HG02610 (cell line): ENCODE results near the gene HES5.

Experiments
- ATAC-seq: cut with Tn5 transposase; IDR thresholded peaks from one replicate; pipeline ENCODE4 v1.9.1; 2021; ENCODE audit warnings: mild to moderate bottlenecking, moderate library complexity; ENCODE audit not compliant: unreplicated experiment

HES5 gene

DNA sequence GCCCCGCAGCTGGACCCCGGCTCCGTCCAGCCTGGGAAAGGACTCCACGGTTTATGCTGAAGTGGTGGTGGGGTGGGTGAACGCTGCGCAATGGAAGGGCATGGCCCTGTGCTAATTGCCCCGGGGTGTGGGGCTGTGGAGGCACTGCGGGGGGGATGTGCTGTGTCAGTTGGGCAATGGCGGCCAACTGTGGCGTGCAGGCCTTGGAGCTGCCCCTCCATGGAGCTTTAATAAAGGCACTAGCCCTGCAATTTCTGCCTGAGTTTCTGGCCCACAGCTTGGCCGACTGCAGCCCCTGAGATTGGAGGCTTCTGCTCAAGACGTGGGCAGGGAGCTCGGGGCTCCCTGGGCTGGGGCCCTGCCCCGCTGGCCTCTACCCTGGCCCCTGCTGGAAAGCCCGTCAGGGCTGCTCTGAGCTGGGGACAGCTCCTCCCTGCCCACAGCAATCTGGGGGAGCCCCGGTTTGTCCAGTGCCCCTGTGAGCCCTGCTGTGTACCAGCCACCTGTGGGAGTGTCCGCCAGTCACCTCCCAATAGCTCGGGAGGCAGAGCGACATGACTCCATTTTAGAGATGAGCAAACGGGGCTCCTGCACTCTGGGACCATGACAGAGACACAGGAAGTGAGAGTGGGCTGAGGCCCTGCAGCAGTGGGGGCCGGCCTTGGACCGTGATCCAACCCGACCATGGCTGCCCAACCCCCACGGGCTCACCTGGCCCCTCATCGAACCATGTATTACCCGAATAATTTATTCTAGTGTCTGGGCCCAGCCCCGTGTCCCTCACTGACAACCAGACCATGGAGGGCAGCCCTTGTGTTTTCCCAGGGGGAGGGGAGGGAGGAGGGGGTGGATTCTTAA, 17.4 kb upstream of the HES5 start:
- ATAC-seq = peak; percentile 0

DNA sequence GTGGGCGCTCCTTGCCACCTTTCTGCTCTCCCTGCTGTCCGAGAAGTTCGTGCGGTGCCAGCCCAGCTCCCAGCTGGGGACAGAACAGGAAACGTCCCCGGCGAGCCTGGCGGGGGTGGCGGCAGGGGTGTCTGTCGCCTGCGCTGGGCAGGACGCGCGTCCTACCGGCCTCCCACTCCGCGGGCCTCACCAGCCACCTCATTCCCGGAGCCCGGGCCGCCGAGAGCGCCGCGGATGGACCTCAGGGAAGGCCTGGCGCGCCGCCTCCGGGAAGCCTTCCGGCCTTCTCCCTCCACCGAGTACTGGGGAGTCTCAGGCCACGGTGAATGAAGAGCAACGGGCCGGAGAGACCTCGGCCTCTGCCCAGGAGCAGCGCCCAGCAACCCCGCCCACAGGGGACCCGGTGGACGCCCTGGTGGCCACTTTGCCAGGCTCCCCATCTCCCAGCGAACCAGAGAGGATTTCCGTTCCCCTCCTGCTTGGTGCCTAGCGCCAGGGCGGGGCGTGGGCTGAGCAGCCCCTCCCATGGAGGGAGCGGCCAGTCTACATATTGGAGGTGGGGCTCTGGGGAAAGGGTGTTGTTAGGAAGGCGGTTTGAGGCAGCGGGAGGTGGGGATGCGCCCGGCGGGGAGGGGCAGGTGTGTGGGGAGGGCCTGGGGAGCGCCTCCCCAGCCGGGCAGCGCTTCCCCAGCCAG, 16.6 kb upstream of the HES5 start:
- peak; percentile 25 for ATAC-seq

DNA sequence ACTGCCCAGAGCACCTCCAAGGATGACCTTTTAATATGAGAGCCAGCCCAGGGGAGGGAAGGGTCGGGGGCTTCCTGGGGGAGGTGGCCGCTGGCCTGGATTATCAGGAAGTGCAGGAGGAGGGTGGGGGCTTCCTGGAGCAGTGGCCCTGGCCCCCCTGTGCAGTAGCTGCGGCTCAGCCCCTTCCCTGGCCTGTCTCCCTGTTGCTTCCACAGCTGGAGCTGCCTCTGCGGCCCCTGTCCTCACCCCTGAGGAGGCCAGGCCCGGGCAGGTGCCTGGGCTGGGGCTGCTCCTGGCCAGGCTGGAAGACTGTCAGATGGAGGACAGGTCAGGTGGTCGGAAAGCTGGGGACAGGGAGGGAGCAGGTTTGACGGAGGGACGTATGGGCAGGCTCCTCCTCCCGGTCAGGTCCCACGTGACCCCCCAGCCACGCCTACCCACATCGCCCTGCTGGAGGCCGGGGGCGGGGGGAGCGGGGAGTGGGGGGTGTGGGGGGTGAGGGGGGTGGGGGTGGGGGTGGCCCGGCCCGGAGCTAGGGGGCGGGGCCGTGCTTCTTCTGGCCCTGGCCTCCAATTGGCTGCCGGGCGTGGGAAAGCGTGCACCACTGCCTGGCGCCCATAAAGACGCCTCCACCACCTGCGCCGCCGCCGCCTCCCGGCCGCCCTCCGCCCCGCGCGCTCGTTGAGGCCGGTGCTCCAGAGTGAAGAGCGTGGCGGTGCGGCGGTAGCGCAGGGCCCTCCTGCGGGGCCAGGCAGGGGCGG, 15.9 kb upstream of the HES5 start:
- peak; percentile 24 for ATAC-seq

DNA sequence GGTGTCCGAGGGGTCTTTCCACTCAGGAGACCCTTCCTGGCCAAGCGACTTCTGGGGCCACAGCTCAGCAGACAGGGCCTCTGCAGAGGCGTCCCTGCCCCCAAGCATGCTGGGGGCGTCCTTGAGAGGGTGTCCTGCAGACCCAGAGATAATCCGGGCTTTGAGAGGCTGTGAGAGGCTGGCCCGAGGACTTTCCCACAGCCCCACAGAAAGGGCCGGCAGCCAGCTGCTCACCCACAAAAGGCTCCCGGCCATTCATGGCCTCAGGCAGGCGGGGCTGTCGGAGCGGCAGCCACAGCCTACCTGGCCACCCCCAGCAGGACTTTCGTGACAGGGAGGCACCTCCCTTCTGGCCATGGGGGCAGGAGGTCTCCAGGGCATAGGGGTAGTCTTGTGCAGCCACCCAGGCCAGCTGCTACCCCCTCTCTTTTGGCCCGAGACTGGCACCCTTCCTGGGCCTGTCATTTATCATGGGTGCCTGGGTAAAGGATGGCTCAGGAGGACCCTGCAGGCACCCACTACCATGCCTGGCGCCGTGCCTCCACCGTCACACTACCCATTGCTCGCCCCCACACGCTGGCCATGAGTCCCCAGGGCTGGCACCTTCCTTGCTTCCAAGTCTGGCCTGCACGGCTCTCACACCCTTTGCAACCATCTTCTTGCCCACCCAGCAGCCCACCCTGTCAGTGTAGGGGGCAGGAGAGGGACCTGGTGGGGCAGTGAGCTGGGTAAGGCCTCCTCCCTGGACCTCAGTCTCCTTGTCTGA, 15.0 kb upstream of the HES5 start:
- no peak for ATAC-seq

DNA sequence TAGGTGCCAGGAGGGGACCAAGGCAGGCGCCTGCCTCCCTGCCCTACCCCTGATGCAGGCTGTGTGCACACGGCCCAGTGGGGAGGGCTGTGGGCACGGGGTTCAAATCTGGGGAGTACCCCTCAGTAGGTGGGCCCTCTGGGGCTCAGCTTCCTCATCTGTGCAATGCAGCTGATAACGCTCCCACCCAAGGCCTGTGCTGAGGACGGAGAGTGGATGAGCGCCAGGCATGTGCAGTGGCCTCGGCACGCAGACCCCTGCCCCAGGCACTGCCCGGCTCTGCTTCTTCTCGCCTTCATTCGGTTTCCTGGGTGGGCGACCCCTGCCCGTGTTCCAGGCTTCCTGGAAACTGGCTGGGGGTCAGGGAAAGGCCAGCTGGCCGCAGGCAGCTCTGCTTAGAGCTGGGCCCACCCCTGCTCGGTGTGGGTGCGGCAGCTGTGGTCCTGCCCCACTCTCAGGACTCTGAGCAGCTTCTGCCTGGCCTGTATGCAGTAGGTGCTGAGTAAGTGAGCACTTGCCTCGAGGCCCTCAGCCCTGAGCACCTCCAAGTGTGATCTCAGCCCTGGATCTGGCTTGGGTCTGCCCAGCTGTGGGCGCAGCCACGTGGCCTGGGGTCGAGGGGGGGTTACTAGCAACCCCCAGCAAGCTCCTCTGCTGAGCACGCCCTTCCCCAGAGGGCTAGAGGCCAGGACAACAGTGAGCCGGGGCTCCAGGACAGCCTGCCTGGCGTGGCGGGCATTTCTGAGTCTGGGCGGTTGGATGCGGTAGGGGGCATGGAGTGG, 14.2 kb upstream of the HES5 start:
- no peak for ATAC-seq

DNA sequence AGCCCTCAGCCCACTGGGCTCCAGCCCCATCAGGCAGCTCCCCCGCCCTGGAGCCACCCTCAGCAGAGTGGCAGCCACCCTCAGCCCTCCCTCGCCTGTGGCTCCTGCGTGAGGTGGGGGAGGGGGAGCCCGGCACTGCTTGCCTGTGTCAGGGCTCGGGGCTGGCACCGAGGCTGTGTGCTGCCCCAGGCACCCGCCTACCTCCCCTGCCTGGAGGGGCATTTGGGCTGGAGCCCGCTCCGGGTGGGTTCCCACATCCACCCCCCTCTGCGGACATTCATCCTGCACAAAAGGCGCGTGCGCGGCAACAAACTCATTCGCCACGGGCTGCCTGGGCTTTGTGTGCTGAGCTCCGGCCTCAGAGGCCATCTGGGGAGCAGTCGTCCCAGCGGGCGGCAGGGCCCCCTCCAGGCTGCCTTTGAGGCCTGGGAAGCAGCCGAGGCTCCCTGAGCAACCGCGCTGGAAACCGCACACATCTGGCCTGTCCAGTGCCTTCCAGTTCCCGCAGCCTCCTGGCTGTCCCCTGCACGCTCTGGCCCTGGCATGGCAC, 13.6 kb upstream of the HES5 start:
- no peak for ATAC-seq

DNA sequence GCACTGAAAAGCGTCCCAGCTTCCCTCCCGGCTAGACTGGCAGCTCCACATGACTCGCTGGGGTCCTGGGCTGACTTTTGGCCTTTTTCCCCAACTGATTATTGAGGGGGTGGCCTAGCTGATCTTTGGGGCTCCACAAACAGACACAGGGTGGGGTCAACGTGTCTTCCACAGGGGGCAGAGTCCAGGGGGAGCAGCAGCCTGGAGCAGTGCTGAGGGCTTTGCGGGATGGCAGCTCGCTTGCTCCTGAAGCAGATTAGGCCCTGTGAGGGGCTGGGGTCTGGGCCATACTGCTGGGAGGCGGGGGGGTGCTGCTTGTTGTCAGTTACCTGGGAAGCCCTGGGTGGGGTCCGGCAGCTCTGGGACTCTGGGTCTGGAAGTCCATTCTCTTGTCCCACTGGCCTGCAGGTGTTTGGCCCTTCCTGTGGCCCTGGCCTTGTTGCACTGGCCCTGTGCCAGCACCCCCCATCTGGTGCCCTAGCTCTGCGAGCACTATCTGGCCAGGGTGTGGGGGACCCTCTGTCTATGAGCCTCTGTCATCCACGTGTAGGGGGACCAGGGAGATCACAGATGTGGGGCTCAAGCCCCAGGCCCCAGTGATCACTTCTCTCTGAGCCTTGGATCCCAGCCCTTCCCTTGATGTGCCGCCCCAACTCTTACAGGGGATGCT, 12.3 kb upstream of the HES5 start:
- no peak for ATAC-seq

DNA sequence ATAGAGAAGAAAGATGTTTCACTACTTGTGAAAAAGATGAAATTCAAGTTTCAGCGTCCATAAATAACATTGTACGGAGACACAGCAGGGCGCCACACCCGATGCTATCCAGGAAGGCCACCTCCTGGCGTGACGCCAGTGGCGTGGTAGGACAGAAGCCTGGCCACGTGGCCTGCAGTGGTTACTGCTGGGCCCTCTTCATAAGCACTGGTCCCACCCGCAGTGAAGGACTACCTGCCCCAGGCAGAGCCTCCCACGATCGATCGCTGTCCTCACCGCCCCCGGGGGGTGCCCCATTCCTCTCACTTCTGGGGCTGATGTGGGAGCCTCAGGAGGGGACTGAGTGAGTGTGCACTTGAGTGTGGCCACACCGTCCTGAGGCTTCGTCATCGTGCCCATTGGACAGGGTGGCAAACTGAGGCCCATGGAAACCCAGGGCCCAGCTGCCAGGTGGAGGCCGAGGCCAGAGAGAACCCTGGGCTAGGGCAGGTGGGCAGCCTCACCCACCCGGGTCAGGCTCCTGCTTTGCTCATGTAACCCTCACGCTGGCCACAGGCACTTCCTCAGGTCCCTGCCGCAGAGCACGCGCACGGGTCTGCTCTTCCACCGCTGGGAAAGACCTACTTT, 11.7 kb upstream of the HES5 start:
- no peak for ATAC-seq

DNA sequence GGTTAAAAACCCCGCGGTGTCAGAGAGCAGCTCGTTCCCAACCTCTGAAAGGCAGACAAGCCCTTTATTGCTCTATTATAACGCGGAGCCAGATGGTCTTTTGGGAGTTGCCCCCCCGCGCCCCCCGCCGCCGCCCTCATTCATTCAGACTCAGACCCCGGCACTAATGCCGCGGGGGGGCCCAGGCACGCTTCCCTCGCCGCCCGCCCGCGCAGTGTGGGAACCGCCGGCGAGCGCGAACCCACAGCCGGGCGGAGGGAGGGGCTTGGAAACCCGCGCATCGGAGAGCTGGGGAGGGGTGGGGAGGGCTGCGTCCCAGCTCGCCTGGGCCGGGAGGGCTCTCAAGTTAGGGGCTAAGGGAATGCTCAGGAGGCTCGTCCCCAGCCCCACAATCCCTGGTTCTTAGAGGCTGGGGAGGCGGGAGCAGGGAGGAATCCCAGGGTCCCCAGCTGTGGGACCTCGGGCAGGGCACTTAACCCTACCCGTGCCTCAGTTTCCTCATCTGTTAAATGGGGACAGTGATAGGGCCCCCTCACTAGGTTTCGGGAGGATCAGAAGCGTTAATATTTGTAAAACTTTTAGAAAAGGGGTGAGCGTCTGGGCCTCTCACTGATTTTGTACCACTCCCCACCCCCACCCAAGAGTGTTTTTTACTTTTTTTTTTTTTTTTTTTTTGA, 10.9 kb upstream of the HES5 start:
- ATAC-seq = no peak

DNA sequence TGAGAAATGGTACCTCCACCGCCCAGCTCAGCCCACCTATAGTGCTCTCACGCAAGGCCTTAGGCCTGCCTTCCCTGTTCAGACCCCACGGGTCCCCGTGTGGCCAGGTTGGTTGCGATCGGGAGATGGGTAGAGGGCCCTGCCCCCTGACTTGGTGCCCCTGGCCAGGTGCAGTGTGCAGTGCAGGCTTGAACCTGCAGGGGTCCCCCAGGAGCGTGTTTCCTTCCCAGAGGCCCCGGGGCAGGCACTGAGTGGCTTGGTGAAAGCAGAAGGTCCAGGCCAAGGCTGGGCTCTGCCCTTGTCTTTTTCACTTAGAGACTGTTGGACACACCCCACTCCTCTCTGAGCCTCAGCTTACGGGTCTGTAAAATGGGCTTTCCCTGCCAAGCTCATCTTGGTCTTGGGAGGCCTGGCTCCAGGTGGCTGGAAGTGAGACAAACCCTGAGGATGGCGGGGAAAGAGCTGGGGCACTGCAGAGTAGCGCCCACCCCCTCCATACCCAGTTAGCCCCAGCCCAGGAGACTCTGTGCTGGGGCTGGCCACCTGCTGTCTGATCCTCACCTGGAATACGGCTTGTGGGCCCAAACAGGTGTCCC, 9.3 kb upstream of the HES5 start:
- ATAC-seq = no peak

DNA sequence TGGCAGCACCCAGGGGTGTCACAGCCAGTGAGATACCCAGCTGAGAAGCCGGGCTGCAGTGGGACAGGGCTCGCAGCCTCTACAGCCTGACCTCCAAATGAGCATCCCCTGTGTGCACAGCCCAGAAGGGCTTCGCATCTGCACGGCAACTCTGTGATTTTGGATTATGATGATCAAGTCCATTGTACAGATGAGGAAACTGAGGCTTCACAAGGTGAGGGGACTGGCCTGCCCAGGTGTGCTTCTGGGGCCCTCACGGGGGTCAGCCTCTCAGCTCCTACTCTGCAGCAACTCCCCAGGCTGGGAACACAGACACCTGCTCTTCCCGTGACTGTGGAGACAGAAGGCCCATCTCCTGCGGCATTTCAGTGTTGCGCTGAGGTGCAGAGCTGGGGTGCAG, 8.8 kb upstream of the HES5 start:
- no peak for ATAC-seq

DNA sequence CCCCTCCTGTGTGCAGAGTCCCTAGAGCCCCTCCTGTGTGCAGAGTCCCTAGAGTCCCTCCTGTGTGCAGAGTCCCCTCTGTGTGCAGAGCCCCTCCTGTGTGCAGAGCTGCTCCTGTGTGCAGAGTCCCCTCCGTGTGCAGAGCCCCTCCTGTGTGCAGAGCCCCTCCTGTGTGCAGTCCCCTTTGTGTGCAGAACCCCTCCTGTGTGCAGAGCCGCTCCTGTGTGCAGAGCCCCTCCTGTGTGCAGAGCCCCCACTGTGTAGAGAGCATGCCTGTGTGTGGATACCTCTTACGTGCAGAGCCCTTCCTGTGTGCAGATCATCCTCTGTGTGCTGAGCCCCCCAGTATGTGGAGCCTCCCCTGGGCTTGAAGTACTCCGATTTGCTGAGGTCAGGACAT, 8.3 kb upstream of the HES5 start:
- no peak for ATAC-seq

DNA sequence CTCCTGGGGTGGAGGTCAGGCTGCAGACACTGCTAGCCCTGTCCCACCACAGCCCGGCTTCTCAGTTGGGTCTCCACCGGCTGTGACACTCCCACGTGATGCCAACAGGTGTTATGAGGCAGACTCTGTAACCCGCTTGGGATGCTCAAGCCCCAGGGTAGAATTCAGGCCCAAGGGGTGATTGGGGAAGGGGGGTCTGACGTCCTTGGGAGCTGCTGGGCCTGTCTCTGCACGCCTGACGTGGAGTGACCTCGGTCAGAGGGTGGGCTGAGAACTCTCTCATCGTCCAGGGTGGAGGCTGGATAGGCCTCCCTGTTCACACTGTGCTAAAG, 7.7 kb upstream of the HES5 start:
- no peak for ATAC-seq

DNA sequence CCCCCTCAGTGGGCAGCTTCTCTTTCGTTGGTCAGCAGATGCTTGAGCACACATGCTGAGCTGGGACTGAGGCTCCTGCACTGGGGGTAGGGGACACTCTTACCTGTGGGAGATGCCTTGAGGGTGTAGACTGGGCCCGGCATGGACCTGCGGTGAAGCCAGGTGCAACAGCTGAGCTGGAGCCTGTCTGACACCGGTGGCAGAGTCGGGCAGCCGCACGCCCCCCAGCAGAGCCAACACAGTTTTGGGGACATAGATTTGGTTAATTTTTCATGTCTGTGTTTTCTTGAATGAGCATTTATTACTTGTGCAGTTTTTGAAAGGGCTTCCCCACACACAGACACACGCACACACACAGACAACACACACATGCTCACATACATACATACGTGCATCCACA, 5.9 kb upstream of the HES5 start:
- ATAC-seq = no peak

DNA sequence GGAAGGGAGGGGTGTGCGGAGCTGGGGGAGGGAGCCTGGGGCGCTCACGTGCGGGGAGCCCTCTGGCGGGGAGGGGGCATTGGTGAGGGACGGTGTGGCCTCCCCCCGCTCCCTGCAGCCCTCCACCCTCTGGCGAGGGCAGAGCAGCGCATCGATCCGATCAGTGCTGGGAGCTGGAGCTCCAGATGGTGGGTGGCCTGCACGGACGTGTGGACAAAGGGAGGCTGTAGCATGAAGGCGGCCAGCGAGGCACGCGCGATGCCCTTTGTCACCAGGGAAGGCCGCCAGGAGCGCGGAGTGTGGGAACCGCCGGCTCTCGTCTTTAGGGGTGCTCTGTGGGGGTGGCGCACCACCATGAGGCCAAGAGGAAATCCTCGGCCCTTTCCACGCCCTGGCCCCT, 5.4 kb upstream of the HES5 start:
- ATAC-seq = no peak

DNA sequence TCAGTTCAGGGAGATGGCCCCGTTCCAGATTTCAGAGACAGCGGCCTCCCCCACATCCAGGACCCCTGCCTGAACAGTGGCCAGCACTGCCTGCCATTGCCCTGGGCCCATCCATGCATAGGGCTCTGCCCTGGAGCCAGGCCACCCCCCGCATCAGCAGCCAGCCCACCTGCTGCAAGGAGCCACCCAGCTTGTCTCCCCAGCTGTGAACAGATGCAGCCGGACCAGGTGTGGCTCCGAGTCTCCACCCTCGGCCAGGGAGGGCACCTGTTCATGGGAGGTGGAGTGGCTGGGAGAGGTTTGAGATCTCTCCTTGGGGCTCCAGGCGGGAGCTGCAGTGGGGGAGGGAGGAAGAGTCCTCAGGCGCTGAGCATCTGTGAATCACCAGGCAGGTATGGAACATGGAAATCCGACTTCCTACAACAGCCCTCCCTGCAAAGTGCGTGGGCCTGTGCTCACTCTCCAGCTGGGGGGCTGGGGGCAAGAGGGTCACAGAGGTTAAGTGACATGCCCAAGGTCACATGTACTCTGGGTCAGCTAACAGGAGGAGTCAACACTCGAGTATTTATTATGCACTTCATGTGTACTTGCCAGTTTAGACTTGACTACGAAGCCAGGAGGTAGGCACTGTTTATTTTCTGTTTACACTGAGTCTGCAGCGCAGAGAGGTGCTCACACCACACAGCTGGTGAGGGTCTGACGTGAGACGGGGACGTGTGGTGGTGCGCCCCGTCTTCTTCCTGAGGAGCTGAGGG, 4.8 kb upstream of the HES5 start:
- no peak for ATAC-seq

DNA sequence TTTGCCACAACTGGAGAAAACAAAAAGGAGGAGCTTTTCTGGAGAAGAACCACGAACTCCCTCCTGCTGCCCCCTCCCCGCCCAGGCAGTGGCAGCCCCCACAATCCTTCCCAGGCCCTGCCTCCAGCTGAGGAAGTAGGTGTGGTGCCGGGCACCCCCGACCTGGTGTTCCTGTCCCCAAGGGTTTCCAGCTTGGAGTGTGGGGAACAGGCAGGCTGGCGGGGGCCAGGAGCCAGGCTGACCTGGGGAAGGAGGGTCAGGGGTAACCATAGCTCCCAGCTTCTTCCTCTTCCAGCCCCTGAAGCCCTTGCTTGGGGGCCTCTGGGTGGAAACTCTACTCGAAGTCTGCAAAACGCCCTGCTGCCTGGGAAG, 4.2 kb upstream of the HES5 start:
- no peak for ATAC-seq

DNA sequence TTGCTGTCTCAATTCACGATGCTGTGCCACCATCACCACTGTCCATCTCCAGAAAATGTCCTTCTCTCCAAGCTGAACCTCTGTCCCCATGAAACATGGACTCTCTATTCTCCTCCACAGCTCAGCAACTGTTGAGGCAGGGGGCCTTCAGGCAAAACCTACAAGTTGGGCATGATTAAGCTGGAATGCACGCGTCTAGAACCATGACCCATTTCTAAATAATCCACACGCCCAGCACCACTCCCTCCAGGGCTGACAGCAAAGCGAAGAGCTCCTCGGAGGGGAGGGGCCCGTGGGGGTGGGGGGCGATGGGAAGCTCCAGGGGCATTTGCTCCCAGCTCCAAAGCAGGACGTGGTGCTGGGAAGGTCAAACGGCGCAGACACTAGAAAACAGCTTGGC, 3.3 kb upstream of the HES5 start:
- ATAC-seq = no peak
